Stimulated activated CD4-positive, alpha-beta T cell treated with anti-CD3 and anti-CD28 coated beads, Interleukin-4, amount 100 ng/mL, for 1 hour (primary cell): ENCODE data around the gene ADCY2.

Experiments used
- DNase-seq: peaks from one replicate; pipeline ENCODE4 v3.0.0-alpha.2; 2020

The ADCY2 gene

GRCh38 chr5:7753181-7753580, 357.2 kb downstream of the ADCY2 start:
- DNase-seq, result no peak

GRCh38 chr5:7753596-7753995, 357.7 kb downstream of the ADCY2 start:
- no peak for DNase-seq

- no peak for DNase-seq
These were observed 358.6 kb downstream of the ADCY2 start for GRCh38 chr5:7754490-7754889.

- DNase-seq, result peak; percentile 22
These were observed 359.2 kb downstream of the ADCY2 start for GRCh38 chr5:7754997-7755596.

- DNase-seq, result no peak
These were observed 360.0 kb downstream of the ADCY2 start for GRCh38 chr5:7755958-7756357.

- DNase-seq, result no peak
These were observed 360.5 kb downstream of the ADCY2 start for GRCh38 chr5:7756453-7756852.

- no peak for DNase-seq
These were observed 363.4 kb downstream of the ADCY2 start for GRCh38 chr5:7759257-7759871.

- DNase-seq, result no peak
These were observed 364.1 kb downstream of the ADCY2 start for GRCh38 chr5:7759951-7760580.

GRCh38 chr5:7762267-7762666, 366.3 kb downstream of the ADCY2 start:
- DNase-seq, result no peak

GRCh38 chr5:7763621-7764072, 367.7 kb downstream of the ADCY2 start:
- DNase-seq, result no peak

GRCh38 chr5:7764452-7764851, 368.5 kb downstream of the ADCY2 start:
- DNase-seq, result no peak

- no peak for DNase-seq
These were observed 374.5 kb downstream of the ADCY2 start for GRCh38 chr5:7770436-7770835.

- DNase-seq, result no peak
These were observed 376.2 kb downstream of the ADCY2 start for GRCh38 chr5:7772141-7772540.

GRCh38 chr5:7773178-7773577, 377.2 kb downstream of the ADCY2 start:
- no peak for DNase-seq

GRCh38 chr5:7776442-7776841, 380.5 kb downstream of the ADCY2 start:
- DNase-seq, result no peak

- no peak for DNase-seq
These were observed 383.4 kb downstream of the ADCY2 start for GRCh38 chr5:7779019-7780005.

- no peak for DNase-seq
These were observed 386.0 kb downstream of the ADCY2 start for GRCh38 chr5:7781899-7782298.

GRCh38 chr5:7784683-7785380, 388.9 kb downstream of the ADCY2 start:
- DNase-seq, result no peak

GRCh38 chr5:7787770-7788169, 391.8 kb downstream of the ADCY2 start:
- no peak for DNase-seq

- DNase-seq, result no peak
These were observed 393.6 kb downstream of the ADCY2 start for GRCh38 chr5:7789567-7789966.

GRCh38 chr5:7793895-7794294, 398.0 kb downstream of the ADCY2 start:
- no peak for DNase-seq

- DNase-seq, result no peak
These were observed 398.4 kb downstream of the ADCY2 start for GRCh38 chr5:7794311-7794710.

- no peak for DNase-seq
These were observed 398.9 kb downstream of the ADCY2 start for GRCh38 chr5:7794823-7795222.
